Measurements from ENCODE around the gene CANX. TPM values are rescaled to one million over a fixed set of nuclear protein-coding genes. Genes with fewer than 3 reads are reported as not detected.

The CANX gene
- total RNA-seq, 1 experiment from 2014 or later: 538 TPM

DNA sequence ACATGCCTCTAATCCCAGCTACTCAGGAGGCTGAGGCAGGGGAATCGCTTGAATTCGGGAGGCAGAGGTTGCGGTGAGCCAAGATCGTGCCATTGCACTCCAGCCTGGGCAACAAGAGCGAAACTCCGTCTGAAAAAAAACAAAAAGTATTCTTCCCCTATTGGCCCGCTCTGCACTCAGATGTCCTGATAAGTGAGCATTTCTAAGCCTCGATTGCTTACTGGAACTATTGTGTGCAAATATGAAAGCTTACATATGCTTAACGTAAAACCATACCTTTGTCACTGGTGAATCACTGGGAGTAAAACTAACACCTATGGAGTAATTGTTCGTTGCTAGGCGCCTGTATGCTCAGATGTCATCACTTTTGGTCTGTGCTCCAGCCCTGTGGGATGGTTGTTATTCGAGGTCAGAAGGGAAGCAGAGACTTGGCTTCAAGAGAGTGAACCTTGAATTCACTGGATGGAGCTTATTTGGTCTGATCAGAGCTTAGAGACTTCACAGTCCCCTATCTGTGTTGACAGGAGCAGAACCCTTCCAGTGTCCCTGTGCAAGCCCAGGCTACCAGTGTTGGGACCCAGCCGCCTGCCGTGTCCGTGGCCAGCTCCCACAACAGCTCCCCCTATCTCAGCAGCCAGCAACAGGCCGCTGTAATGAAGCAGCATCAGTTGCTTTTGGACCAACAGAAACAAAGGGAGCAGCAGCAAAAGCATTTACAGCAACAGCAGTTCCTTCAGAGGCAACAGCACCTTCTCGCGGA, 69.7 kb downstream of the CANX start:
- TF ChIP-seq, protein P1, sequence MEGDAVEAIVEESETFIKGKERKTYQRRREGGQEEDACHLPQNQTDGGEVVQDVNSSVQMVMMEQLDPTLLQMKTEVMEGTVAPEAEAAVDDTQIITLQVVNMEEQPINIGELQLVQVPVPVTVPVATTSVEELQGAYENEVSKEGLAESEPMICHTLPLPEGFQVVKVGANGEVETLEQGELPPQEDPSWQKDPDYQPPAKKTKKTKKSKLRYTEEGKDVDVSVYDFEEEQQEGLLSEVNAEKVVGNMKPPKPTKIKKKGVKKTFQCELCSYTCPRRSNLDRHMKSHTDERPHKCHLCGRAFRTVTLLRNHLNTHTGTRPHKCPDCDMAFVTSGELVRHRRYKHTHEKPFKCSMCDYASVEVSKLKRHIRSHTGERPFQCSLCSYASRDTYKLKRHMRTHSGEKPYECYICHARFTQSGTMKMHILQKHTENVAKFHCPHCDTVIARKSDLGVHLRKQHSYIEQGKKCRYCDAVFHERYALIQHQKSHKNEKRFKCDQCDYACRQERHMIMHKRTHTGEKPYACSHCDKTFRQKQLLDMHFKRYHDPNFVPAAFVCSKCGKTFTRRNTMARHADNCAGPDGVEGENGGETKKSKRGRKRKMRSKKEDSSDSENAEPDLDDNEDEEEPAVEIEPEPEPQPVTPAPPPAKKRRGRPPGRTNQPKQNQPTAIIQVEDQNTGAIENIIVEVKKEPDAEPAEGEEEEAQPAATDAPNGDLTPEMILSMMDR (conservative IDR thresholded peaks at IDR 0.05): peak; percentile 63
- Histone ChIP-seq H2BK15ac (ENCODE audit: low read depth, low read length) (no peak overlapping the region), H3K56ac (ENCODE audit: insufficient read length, low read depth, low read length) (no peak overlapping the region), H3K9ac (ENCODE audit: extremely low read depth, insufficient read length, low read length) (no peak overlapping the region), H3K18ac (ENCODE audit: insufficient read length, low read depth, low read length) (no peak overlapping the region), H3T11ph (ENCODE audit: low read length) (no peak overlapping the region), H3K23me2 (ENCODE audit: insufficient read length, low read depth, low read length, poor library complexity, severe bottlenecking) (no peaks in the 10 kb centered on the region), H4K91ac (ENCODE audit: insufficient read length, low read depth, low read length) (no peak overlapping the region), H4K20me1 (ENCODE audit: control insufficient read depth, insufficient read depth, insufficient read length) (peaks cover 2% of the 10 kb centered on the region), H2AK5ac (ENCODE audit: insufficient read length, low read length) (no peak overlapping the region), H3K79me1 (ENCODE audit: insufficient read depth, low read depth, low read length, poor library complexity, severe bottlenecking) (peaks cover 9% of the 10 kb centered on the region), H3K79me2 (ENCODE audit: insufficient read depth, low read length) (peaks cover 5% of the 10 kb centered on the region; the same call in 1 of the 2 replicates), H3K9me3 (ENCODE audit: control insufficient read depth, low read depth, low read length) (no peaks in the 10 kb centered on the region), H3K4me2 (ENCODE audit: insufficient read depth, insufficient read length, low read length) (no peak overlapping the region), H2BK5ac (ENCODE audit: insufficient read length, low read length) (no peak overlapping the region), H3K27me3 (ENCODE audit: insufficient read depth, low read length) (no peaks in the 10 kb centered on the region), H3K23ac (ENCODE audit: insufficient read length, low read depth, low read length) (no peak overlapping the region), H2AFZ (ENCODE audit: low read length) (no peak overlapping the region), H2BK20ac (ENCODE audit: low read depth, low read length, poor library complexity, severe bottlenecking) (no peak overlapping the region), H3K14ac (ENCODE audit: insufficient read depth, low read length) (no peak overlapping the region), H4K5ac (ENCODE audit: insufficient read length, low read depth, low read length) (no peak overlapping the region), H2BK12ac (ENCODE audit: insufficient read length, low read depth, low read length) (no peak overlapping the region), H4K8ac (replicated peaks; ENCODE audit: insufficient read length, low read depth, low read length) (no peak overlapping the region), H3K27ac (ENCODE audit: insufficient read length, low read depth, low read length) (no peak overlapping the region), H2BK120ac (ENCODE audit: low read depth, low read length, poor library complexity, severe bottlenecking) (no peak overlapping the region), H3K4ac (ENCODE audit: low read depth, low read length) (no peak overlapping the region), H3K4me1 (ENCODE audit: insufficient read depth, low read length) (no peaks in the 10 kb centered on the region)
- H3K4me1 Mint-ChIP-seq: peaks cover 9 to 12% of the 10 kb centered on the region in 2 experiments
- no peak overlapping the region for H3K4me3 Mint-ChIP-seq
- DNase-seq: peak; percentile 64
- no peaks in the 10 kb centered on the region for H3K27me3 Mint-ChIP-seq (ENCODE audit: low read depth)
- WGBS (ENCODE audit: extremely low coverage, insufficient read length, low lambda C conversion rate): no CpG with 5 or more reads among the region's 18 CpGs
- H3K27ac Mint-ChIP-seq: no peak overlapping the region
- H3K36me3 Mint-ChIP-seq (ENCODE audit: insufficient read depth in 1 of 3, low read depth in 3 of 3): peaks cover 48 to 82% (median 80%) of the 10 kb centered on the region in 3 experiments; a peak in 6 of 7 replicates
- H3K9me3 Mint-ChIP-seq: no peaks in the 10 kb centered on the region
